ENCODE data around the gene GPR137. TPM values are rescaled to one million over a fixed set of nuclear protein-coding genes. Genes with fewer than 3 reads are reported as not detected.

Gene GPR137
- total and polyA plus RNA-seq, 9 of the 15 experiments (the other 6 are each of a cell fraction or from before 2014, with no cell fraction given): 0.32 to 26.7 (median 10.7) TPM

GRCh38 chr11:64246871-64247728 is 38.5 kb upstream of the GPR137 start, which contains the start of gene PPP1R14B (continued):
- peak; percentile 95 for TF ChIP-seq EP400 (IDR thresholded peaks at IDR 0.05)
- TF ChIP-seq ZNF274 (IDR thresholded peaks at IDR 0.05; ENCODE audit: borderline replicate concordance, low read depth, low read length): no peak
- TF ChIP-seq GTF2E2 (tag; IDR thresholded peaks at IDR 0.05): no peak; the same call in 1 of the 2 replicates
- no peak for TF ChIP-seq ETS2 (tag; IDR thresholded peaks at IDR 0.05; ENCODE audit: borderline replicate concordance, poor library complexity, severe bottlenecking)
- TF ChIP-seq CHD4 (IDR thresholded peaks at IDR 0.05; ENCODE audit: insufficient read depth, insufficient replicate concordance, low read depth, low read length, poor library complexity, severe bottlenecking): no peak
- no peak for TF ChIP-seq RFX1 (IDR thresholded peaks at IDR 0.05)
- TF ChIP-seq MED1 (CRISPR knock-in tag; IDR thresholded peaks at IDR 0.05; ENCODE audit: borderline replicate concordance): no peak
- TF ChIP-seq ZNF23 (CRISPR knock-in tag; IDR thresholded peaks at IDR 0.05): no peak
- no peak; the same call in 1 of the 2 replicates for TF ChIP-seq DMBX1 (CRISPR knock-in tag; IDR thresholded peaks at IDR 0.05; ENCODE audit: borderline replicate concordance)
- no peak for TF ChIP-seq GABPB2 (CRISPR knock-in tag; conservative IDR thresholded peaks at IDR 0.05)
- no peak for TF ChIP-seq BACH1 (tag; IDR thresholded peaks at IDR 0.05)
- peak; percentile 62 to 73 for TF ChIP-seq NRF1 (conservative IDR thresholded peaks at IDR 0.05 in 1 of 2, IDR thresholded peaks at IDR 0.05 in 1 of 2)
- no peak for TF ChIP-seq PTTG1 (tag; IDR thresholded peaks at IDR 0.05; ENCODE audit: low read depth)
- TF ChIP-seq TAF7 (tag; IDR thresholded peaks at IDR 0.05): peak; percentile 43; the same call in 1 of the 2 replicates
- TF ChIP-seq HINFP (tag; conservative IDR thresholded peaks at IDR 0.05; ENCODE audit: low read depth): no peak
- no peak for TF ChIP-seq PTBP1 (IDR thresholded peaks at IDR 0.05; ENCODE audit: low read depth, low read length)
- peak; percentile 93 for TF ChIP-seq ARID4B (CRISPR knock-in tag; IDR thresholded peaks at IDR 0.05)
- no peak for TF ChIP-seq ZNF668 (CRISPR knock-in tag; IDR thresholded peaks at IDR 0.05)
- no peak for TF ChIP-seq ZNF780A (CRISPR knock-in tag; IDR thresholded peaks at IDR 0.05)
- no peak for TF ChIP-seq DNMT1 (IDR thresholded peaks at IDR 0.05)
- TF ChIP-seq ILF3 (IDR thresholded peaks at IDR 0.05; ENCODE audit: borderline replicate concordance): no peak
- TF ChIP-seq ZEB2 (IDR thresholded peaks at IDR 0.05): no peak
- no peak; the same call in 1 of the 2 replicates for TF ChIP-seq CAMTA2 (CRISPR knock-in tag; conservative IDR thresholded peaks at IDR 0.05)
- peak; percentile 78; the same call in 1 of the 2 replicates for TF ChIP-seq XRCC5 (IDR thresholded peaks at IDR 0.05; ENCODE audit: low read depth, low read length)
